ENCODE measurements around the gene STK35. TPM values are rescaled to one million over a fixed set of nuclear protein-coding genes. Genes with fewer than 3 reads are reported as not detected.

Gene STK35
- total RNA-seq, 1 donor from 2014 or later = 16.3 TPM

- no peak overlapping the region for H3K27ac Mint-ChIP-seq (ENCODE audit: unreplicated experiment)
- H3K4me3 Mint-ChIP-seq (ENCODE audit: unreplicated experiment) = no peak overlapping the region
- peaks cover 29% of the 10 kb centered on the region for H3K4me1 Mint-ChIP-seq (ENCODE audit: unreplicated experiment)
- H3K9me3 Mint-ChIP-seq (ENCODE audit: unreplicated experiment) = no peaks in the 10 kb centered on the region
- TF ChIP-seq, protein P1, sequence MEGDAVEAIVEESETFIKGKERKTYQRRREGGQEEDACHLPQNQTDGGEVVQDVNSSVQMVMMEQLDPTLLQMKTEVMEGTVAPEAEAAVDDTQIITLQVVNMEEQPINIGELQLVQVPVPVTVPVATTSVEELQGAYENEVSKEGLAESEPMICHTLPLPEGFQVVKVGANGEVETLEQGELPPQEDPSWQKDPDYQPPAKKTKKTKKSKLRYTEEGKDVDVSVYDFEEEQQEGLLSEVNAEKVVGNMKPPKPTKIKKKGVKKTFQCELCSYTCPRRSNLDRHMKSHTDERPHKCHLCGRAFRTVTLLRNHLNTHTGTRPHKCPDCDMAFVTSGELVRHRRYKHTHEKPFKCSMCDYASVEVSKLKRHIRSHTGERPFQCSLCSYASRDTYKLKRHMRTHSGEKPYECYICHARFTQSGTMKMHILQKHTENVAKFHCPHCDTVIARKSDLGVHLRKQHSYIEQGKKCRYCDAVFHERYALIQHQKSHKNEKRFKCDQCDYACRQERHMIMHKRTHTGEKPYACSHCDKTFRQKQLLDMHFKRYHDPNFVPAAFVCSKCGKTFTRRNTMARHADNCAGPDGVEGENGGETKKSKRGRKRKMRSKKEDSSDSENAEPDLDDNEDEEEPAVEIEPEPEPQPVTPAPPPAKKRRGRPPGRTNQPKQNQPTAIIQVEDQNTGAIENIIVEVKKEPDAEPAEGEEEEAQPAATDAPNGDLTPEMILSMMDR (IDR thresholded peaks at IDR 0.05) = no peak
- DNase-seq (ENCODE audit: extremely low spot score, unreplicated experiment) = no peak
- no peaks in the 10 kb centered on the region for H3K27me3 Mint-ChIP-seq (ENCODE audit: unreplicated experiment)
- no peaks in the 10 kb centered on the region for H3K36me3 Mint-ChIP-seq (ENCODE audit: unreplicated experiment)
These were observed 26.9 kb downstream of the STK35 start for GRCh38 chr20:2128542-2128941.

DNA sequence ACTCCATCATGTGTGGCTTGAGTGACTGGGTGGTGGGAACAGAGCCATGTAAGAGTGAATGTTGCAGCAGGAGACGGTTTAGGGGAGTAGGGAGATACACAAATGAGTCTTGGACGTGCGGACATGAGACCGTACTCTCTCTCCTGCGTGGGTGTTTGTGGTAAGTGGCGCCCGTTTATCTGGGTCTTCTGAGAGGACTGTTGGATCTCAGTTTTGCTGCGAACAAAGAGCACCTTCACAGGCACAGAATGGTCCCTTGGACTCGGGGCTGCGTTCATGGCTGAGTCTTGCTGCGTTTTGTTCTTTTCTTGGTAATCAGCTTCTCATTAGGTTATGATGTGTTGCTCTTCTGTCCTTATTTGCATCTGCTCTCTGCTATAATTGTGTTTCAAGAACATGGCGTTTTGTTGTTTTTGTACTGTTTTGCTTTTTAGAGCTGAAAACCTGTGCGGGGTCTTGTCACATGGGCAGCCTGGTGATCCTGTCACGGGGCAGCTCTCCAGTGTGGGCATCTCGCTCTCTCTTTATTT, 28.5 kb downstream of the STK35 start:
- no peak overlapping the region for H3K4me3 Mint-ChIP-seq (ENCODE audit: unreplicated experiment)
- H3K27ac Mint-ChIP-seq (ENCODE audit: unreplicated experiment) = peak overlapping the region; percentile 15
- no peaks in the 10 kb centered on the region for H3K27me3 Mint-ChIP-seq (ENCODE audit: unreplicated experiment)
- H3K4me1 Mint-ChIP-seq (ENCODE audit: unreplicated experiment) = peaks cover 32% of the 10 kb centered on the region
- no peaks in the 10 kb centered on the region for H3K9me3 Mint-ChIP-seq (ENCODE audit: unreplicated experiment)
- DNase-seq (ENCODE audit: extremely low spot score, unreplicated experiment) = no peak
- H3K36me3 Mint-ChIP-seq (ENCODE audit: unreplicated experiment) = no peaks in the 10 kb centered on the region
- TF ChIP-seq, protein P1 (IDR thresholded peaks at IDR 0.05) = no peak

- no peaks in the 10 kb centered on the region for H3K36me3 Mint-ChIP-seq (ENCODE audit: unreplicated experiment)
- H3K4me3 Mint-ChIP-seq (ENCODE audit: unreplicated experiment) = no peak overlapping the region
- H3K27ac Mint-ChIP-seq (ENCODE audit: unreplicated experiment) = no peak overlapping the region
- peaks cover 31% of the 10 kb centered on the region for H3K4me1 Mint-ChIP-seq (ENCODE audit: unreplicated experiment)
- TF ChIP-seq, protein P1 (IDR thresholded peaks at IDR 0.05) = no peak
- no peaks in the 10 kb centered on the region for H3K27me3 Mint-ChIP-seq (ENCODE audit: unreplicated experiment)
- no peak for DNase-seq (ENCODE audit: extremely low spot score, unreplicated experiment)
- no peaks in the 10 kb centered on the region for H3K9me3 Mint-ChIP-seq (ENCODE audit: unreplicated experiment)
These were observed 29.1 kb downstream of the STK35 start for GRCh38 chr20:2130683-2131082.

DNA sequence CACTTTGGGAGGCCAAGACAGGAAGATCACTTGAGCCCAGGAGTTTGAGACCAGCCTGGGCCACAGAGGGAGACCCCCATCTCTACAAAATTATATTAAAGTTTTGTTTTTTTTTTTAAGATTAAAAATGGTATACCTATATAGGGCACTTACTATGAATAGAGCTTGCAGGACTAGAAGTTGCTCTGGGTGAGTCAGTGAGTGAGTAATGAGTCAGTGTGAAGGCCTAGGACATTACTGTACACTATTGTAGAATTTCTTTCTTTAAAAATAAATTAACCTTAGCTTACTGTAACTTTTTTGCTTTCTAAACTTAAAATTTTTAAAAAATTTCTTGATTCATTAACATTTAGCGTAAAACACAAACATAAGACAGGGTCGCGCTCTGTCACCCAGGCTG, 29.7 kb downstream of the STK35 start:
- no peaks in the 10 kb centered on the region for H3K9me3 Mint-ChIP-seq (ENCODE audit: unreplicated experiment)
- TF ChIP-seq, protein P1 (IDR thresholded peaks at IDR 0.05) = no peak
- no peak overlapping the region for H3K27ac Mint-ChIP-seq (ENCODE audit: unreplicated experiment)
- no peak overlapping the region for H3K4me3 Mint-ChIP-seq (ENCODE audit: unreplicated experiment)
- H3K27me3 Mint-ChIP-seq (ENCODE audit: unreplicated experiment) = no peaks in the 10 kb centered on the region
- peaks cover 31% of the 10 kb centered on the region for H3K4me1 Mint-ChIP-seq (ENCODE audit: unreplicated experiment)
- H3K36me3 Mint-ChIP-seq (ENCODE audit: unreplicated experiment) = no peaks in the 10 kb centered on the region
- DNase-seq (ENCODE audit: extremely low spot score, unreplicated experiment) = no peak

DNA sequence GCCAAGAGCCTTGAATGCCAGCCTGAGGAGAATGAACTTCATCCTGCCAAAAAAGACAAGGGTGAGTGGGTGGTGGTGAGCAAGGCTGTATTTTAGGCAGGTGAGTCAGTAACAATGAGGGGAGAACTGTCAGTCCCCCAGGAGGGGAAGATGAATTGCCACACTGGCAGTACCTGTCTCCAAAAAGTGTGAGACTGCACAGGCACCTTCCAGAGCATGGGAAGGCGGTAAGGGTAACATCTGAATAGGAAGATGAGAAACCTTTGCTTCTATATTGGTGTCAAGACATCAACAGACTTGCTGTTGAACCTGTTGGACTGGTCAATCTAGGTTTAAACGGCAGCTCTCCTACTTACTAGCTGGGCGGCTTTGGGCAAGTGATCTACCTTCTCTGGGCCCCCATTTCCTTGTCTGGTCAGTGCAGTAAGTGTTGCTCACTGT, 30.9 kb downstream of the STK35 start:
- Mint-ChIP-seq H3K27ac (ENCODE audit: unreplicated experiment) (no peak overlapping the region), H3K4me3 (ENCODE audit: unreplicated experiment) (no peak overlapping the region), H3K9me3 (ENCODE audit: unreplicated experiment) (no peaks in the 10 kb centered on the region), H3K36me3 (ENCODE audit: unreplicated experiment) (peaks cover 2% of the 10 kb centered on the region), H3K27me3 (ENCODE audit: unreplicated experiment) (no peaks in the 10 kb centered on the region), H3K4me1 (ENCODE audit: unreplicated experiment) (peaks cover 35% of the 10 kb centered on the region)
- TF ChIP-seq, protein P1 (IDR thresholded peaks at IDR 0.05) = no peak
- DNase-seq (ENCODE audit: extremely low spot score, unreplicated experiment) = no peak
